NT2/D1 (cell line): ENCODE results near the gene ARFGEF3.

ENCODE experiments used
- DNase-seq: peaks from one replicate; pipeline ENCODE4 v3.0.0-alpha.2; 2011; ENCODE audit warnings: low read depth, low spot score
- H3K27me3 ChIP-seq: 2 replicates; pipeline ENCODE4 v1.6.0; 2011; ENCODE audit warnings: mild to moderate bottlenecking; ENCODE audit not compliant: insufficient read length, insufficient read depth
- H3K36me3 ChIP-seq: 2 replicates; pipeline ENCODE4 v1.6.1; 2011; ENCODE audit warnings: mild to moderate bottlenecking, low read length, mixed read lengths; ENCODE audit not compliant: insufficient read depth, insufficient read length
- H3K4me1 ChIP-seq: 2 replicates; pipeline ENCODE4 v1.5.1; 2011; ENCODE audit not compliant: insufficient read depth, insufficient read length
- H3K4me3 ChIP-seq: 2 replicates; pipeline ENCODE4 v1.5.1; 2011; ENCODE audit warnings: low read depth; ENCODE audit not compliant: insufficient read length
- H3K9ac ChIP-seq: 2 replicates; pipeline ENCODE4 v1.6.0; 2011; ENCODE audit warnings: low read depth; ENCODE audit not compliant: insufficient read length
- H3K9me3 ChIP-seq: 2 replicates; pipeline ENCODE4 v1.5.1; 2011; ENCODE audit warnings: mild to moderate bottlenecking, low read length; ENCODE audit not compliant: insufficient read depth
- SUZ12 ChIP-seq: IDR thresholded peaks from 2 replicates; pipeline ENCODE4 v1.6.1; 2011; ENCODE audit not compliant: insufficient read length, insufficient read depth; ENCODE audit errors: extremely low read depth
- YY1 ChIP-seq: IDR thresholded peaks from 2 replicates; pipeline ENCODE4 v1.6.1; 2011; ENCODE audit not compliant: insufficient read length, insufficient read depth
- ZNF274 ChIP-seq: IDR thresholded peaks from 2 replicates; pipeline ENCODE4 v1.6.1; 2011; ENCODE audit warnings: mild to moderate bottlenecking, low read depth, low read length

Gene ARFGEF3

GRCh38 chr6:138334963-138335362, 173.2 kb downstream of the ARFGEF3 start:
- Histone ChIP-seq H3K36me3 (no peaks in the 10 kb centered on the region), H3K9ac (no peak overlapping the region), H3K4me3 (no peak overlapping the region), H3K27me3 (peaks cover 21% of the 10 kb centered on the region), H3K9me3 (no peaks in the 10 kb centered on the region), H3K4me1 (no peaks in the 10 kb centered on the region)
- TF ChIP-seq YY1 (no peak), SUZ12 (no peak), ZNF274 (no peak)
- DNase-seq, result no peak

GRCh38 chr6:138336221-138336620, 174.5 kb downstream of the ARFGEF3 start:
- no peak for TF ChIP-seq YY1
- TF ChIP-seq SUZ12, result no peak
- TF ChIP-seq ZNF274, result no peak
- Histone ChIP-seq H3K36me3 (no peaks in the 10 kb centered on the region), H3K4me1 (no peaks in the 10 kb centered on the region), H3K9ac (no peak overlapping the region), H3K9me3 (no peaks in the 10 kb centered on the region), H3K27me3 (peaks cover 21% of the 10 kb centered on the region), H3K4me3 (no peak overlapping the region)
- no peak for DNase-seq

GRCh38 chr6:138337076-138337475, 175.3 kb downstream of the ARFGEF3 start:
- H3K4me3 ChIP-seq, result no peak overlapping the region
- H3K9ac ChIP-seq, result no peak overlapping the region
- DNase-seq, result no peak
- TF ChIP-seq ZNF274, result no peak
- TF ChIP-seq SUZ12, result no peak
- no peak for TF ChIP-seq YY1
- no peaks in the 10 kb centered on the region for H3K4me1 ChIP-seq
- peaks cover 21% of the 10 kb centered on the region for H3K27me3 ChIP-seq
- H3K9me3 ChIP-seq, result no peaks in the 10 kb centered on the region
- H3K36me3 ChIP-seq, result no peaks in the 10 kb centered on the region

- Histone ChIP-seq H3K4me3 (no peak overlapping the region), H3K36me3 (no peaks in the 10 kb centered on the region), H3K4me1 (no peaks in the 10 kb centered on the region), H3K9ac (no peak overlapping the region), H3K9me3 (no peaks in the 10 kb centered on the region), H3K27me3 (peaks cover 12% of the 10 kb centered on the region)
- TF ChIP-seq YY1 (no peak), ZNF274 (no peak), SUZ12 (no peak)
- DNase-seq, result no peak
These were observed 177.3 kb downstream of the ARFGEF3 start for GRCh38 chr6:138339024-138339423.

- Histone ChIP-seq H3K4me3 (no peak overlapping the region), H3K9me3 (no peaks in the 10 kb centered on the region), H3K36me3 (no peaks in the 10 kb centered on the region), H3K4me1 (no peaks in the 10 kb centered on the region), H3K27me3 (no peaks in the 10 kb centered on the region), H3K9ac (no peak overlapping the region)
- DNase-seq, result no peak
- TF ChIP-seq SUZ12 (no peak), ZNF274 (no peak), YY1 (no peak)
These were observed 179.4 kb downstream of the ARFGEF3 start for GRCh38 chr6:138341176-138341575.

- Histone ChIP-seq H3K27me3 (no peaks in the 10 kb centered on the region), H3K9ac (no peak overlapping the region), H3K36me3 (no peaks in the 10 kb centered on the region), H3K4me3 (no peak overlapping the region), H3K4me1 (no peaks in the 10 kb centered on the region), H3K9me3 (no peaks in the 10 kb centered on the region)
- no peak for DNase-seq
- TF ChIP-seq SUZ12 (no peak), YY1 (no peak), ZNF274 (no peak)
These were observed 181.4 kb downstream of the ARFGEF3 start for GRCh38 chr6:138343112-138343511.

GRCh38 chr6:138345565-138346285, 184.0 kb downstream of the ARFGEF3 start:
- no peaks in the 10 kb centered on the region for H3K36me3 ChIP-seq
- no peak overlapping the region for H3K9ac ChIP-seq
- no peaks in the 10 kb centered on the region for H3K4me1 ChIP-seq
- no peaks in the 10 kb centered on the region for H3K27me3 ChIP-seq
- TF ChIP-seq SUZ12, result no peak
- no peak for TF ChIP-seq ZNF274
- no peak for TF ChIP-seq YY1
- DNase-seq, result no peak
- H3K9me3 ChIP-seq, result no peaks in the 10 kb centered on the region
- H3K4me3 ChIP-seq, result no peak overlapping the region
